Endothelial cell (in vitro differentiated cells): ENCODE results near the gene CSH2. TPM values are rescaled to one million over a fixed set of nuclear protein-coding genes. Genes with fewer than 3 reads are reported as not detected.
"Not testable (repeated sequence)": the region's sequence is repeated elsewhere in the genome, so short reads cannot be mapped to it uniquely, and the experiment has no call there.

Experiments used
- DNase-seq: peaks from one replicate; pipeline ENCODE4 v3.0.0; 2021; ENCODE audit warnings: low spot score
- H3K27ac Mint-ChIP-seq: one replicate; pipeline ENCODE4 v1.8.0; 2021; ENCODE audit warnings: mixed read lengths, inconsistent platforms; ENCODE audit not compliant: unreplicated experiment
- H3K27me3 Mint-ChIP-seq: one replicate; pipeline ENCODE4 v1.8.0; 2021; ENCODE audit warnings: mild to moderate bottlenecking, moderate library complexity, mixed read lengths, inconsistent platforms; ENCODE audit not compliant: unreplicated experiment
- H3K36me3 Mint-ChIP-seq: one replicate; pipeline ENCODE4 v1.8.0; 2021; ENCODE audit warnings: mild to moderate bottlenecking, low read depth, mixed read lengths, inconsistent platforms; ENCODE audit not compliant: unreplicated experiment
- H3K4me1 Mint-ChIP-seq: one replicate; pipeline ENCODE4 v1.8.0; 2021; ENCODE audit warnings: mild to moderate bottlenecking, mixed read lengths, inconsistent platforms; ENCODE audit not compliant: unreplicated experiment
- H3K4me3 Mint-ChIP-seq: one replicate; pipeline ENCODE4 v1.8.0; 2021; ENCODE audit warnings: mild to moderate bottlenecking, mixed read lengths, inconsistent platforms; ENCODE audit not compliant: unreplicated experiment
- H3K9me3 Mint-ChIP-seq: one replicate; pipeline ENCODE4 v1.8.0; 2021; ENCODE audit warnings: mixed read lengths, inconsistent platforms; ENCODE audit not compliant: unreplicated experiment
- CTCF ChIP-seq: fragments of 200-600 bp; sonication (generic); IDR thresholded peaks from one replicate; pipeline ENCODE4 v1.5.0; 2021; ENCODE audit warnings: antibody characterized with exemption; ENCODE audit not compliant: unreplicated experiment
- long read RNA-seq: library from polyadenylated mRNA; unstranded; transcript quantifications from one replicate; pipeline ENCODE4 v2.0.0, GENCODE V29; 2020; ENCODE audit not compliant: unreplicated experiment
- total RNA-seq: library from RNA; stranded (reverse); fragmentation: NEBNext Ultra II Directional; extraction: Animal tissue kit (Norgen Biotek cat#: 25700); gene quantifications from one replicate; pipeline ENCODE4 v1.2.1, GENCODE V29; 2021; ENCODE audit not compliant: unreplicated experiment

CSH2 gene
- total RNA-seq, result not detected
- long read RNA-seq, result 0 reads

GRCh38 chr17:63873577-63873976 is at the start of gene CSH2:
TSS of gene CSH2 (minus strand) at chr17:63873677. CDS start at chr17:63873614, 63 bp downstream.
- not testable (repeated sequence) for H3K36me3 Mint-ChIP-seq, H3K4me1 Mint-ChIP-seq, DNase-seq, H3K27ac Mint-ChIP-seq, H3K9me3 Mint-ChIP-seq, H3K27me3 Mint-ChIP-seq, H3K4me3 Mint-ChIP-seq

GRCh38 chr17:63922402-63922801 is 48.9 kb upstream of the CSH2 start:
- not testable (repeated sequence) for H3K9me3 Mint-ChIP-seq, DNase-seq, H3K27ac Mint-ChIP-seq, H3K4me1 Mint-ChIP-seq, H3K27me3 Mint-ChIP-seq, H3K4me3 Mint-ChIP-seq, H3K36me3 Mint-ChIP-seq

- not testable (repeated sequence) for H3K4me1 Mint-ChIP-seq, H3K27ac Mint-ChIP-seq, H3K4me3 Mint-ChIP-seq, H3K9me3 Mint-ChIP-seq, DNase-seq, H3K27me3 Mint-ChIP-seq, H3K36me3 Mint-ChIP-seq
Observed at GRCh38 chr17:63920779-63921178, 47.3 kb upstream of the CSH2 start.

GRCh38 chr17:63920050-63920449 is 46.6 kb upstream of the CSH2 start:
- H3K27me3 Mint-ChIP-seq, H3K36me3 Mint-ChIP-seq, H3K4me1 Mint-ChIP-seq, H3K4me3 Mint-ChIP-seq, H3K9me3 Mint-ChIP-seq, H3K27ac Mint-ChIP-seq, DNase-seq: not testable (repeated sequence)

GRCh38 chr17:63919311-63919723 is 45.8 kb upstream of the CSH2 start:
- Mint-ChIP-seq H3K27ac (no peak overlapping the region), H3K27me3 (peaks cover 3% of the 10 kb centered on the region), H3K4me1 (peaks cover 10% of the 10 kb centered on the region), H3K9me3 (no peaks in the 10 kb centered on the region), H3K36me3 (no peaks in the 10 kb centered on the region), H3K4me3 (no peak overlapping the region)
- peak; percentile 75 for DNase-seq
- TF ChIP-seq CTCF, result peak; percentile 94

GRCh38 chr17:63918789-63919305 is 45.4 kb upstream of the CSH2 start, which contains the start of gene GH1:
TSS of gene GH1 (minus strand) at chr17:63918839. CDS start at chr17:63918776, 63 bp downstream.
- not testable (repeated sequence) for H3K36me3 Mint-ChIP-seq, H3K4me3 Mint-ChIP-seq, H3K4me1 Mint-ChIP-seq, H3K27ac Mint-ChIP-seq, H3K27me3 Mint-ChIP-seq, H3K9me3 Mint-ChIP-seq, DNase-seq

GRCh38 chr17:63918305-63918704 is 44.8 kb upstream of the CSH2 start:
- TF ChIP-seq CTCF, result no peak
- no peak overlapping the region for H3K4me3 Mint-ChIP-seq
- H3K27me3 Mint-ChIP-seq, result peaks cover 3% of the 10 kb centered on the region
- no peak overlapping the region for H3K27ac Mint-ChIP-seq
- DNase-seq, result peak; percentile 40
- H3K36me3 Mint-ChIP-seq, result no peaks in the 10 kb centered on the region
- peaks cover 10% of the 10 kb centered on the region for H3K4me1 Mint-ChIP-seq
- no peaks in the 10 kb centered on the region for H3K9me3 Mint-ChIP-seq
